ENCODE results near the gene TRAF4. TPM values are rescaled to one million over a fixed set of nuclear protein-coding genes. Genes with fewer than 3 reads are reported as not detected.
"Not testable (repeated sequence)": the region's sequence is repeated elsewhere in the genome, so short reads cannot be mapped to it uniquely, and the experiment has no call there.

The TRAF4 gene
- polyA plus RNA-seq, 4 donors: 101 to 176 (median 126) TPM

- DNase-seq (ENCODE audit: low read depth in 4 of 4, low spot score in 2 of 4): peak in 2 of 4 donors; percentile 94 to 95
Observed at GRCh38 chr17:28726627-28727491, 17.0 kb upstream of the TRAF4 start.

- DNase-seq (ENCODE audit: low read depth in 4 of 4, low spot score in 2 of 4): peak in 2 of 4 donors; percentile 88 to 90
Observed at GRCh38 chr17:28728364-28729200, 15.2 kb upstream of the TRAF4 start, which contains the start of gene NEK8. TSS of gene NEK8 (plus strand) at chr17:28728788. CDS start at chr17:28728814, 26 bp downstream.

- DNase-seq (ENCODE audit: low read depth in 4 of 4, low spot score in 2 of 4): no peak
Observed at GRCh38 chr17:28729950-28730330, 13.9 kb upstream of the TRAF4 start.

GRCh38 chr17:28733346-28733745 is 10.5 kb upstream of the TRAF4 start:
- no peak for DNase-seq (ENCODE audit: low read depth in 4 of 4, low spot score in 2 of 4)

GRCh38 chr17:28734712-28735241 is 9.0 kb upstream of the TRAF4 start:
- no peak for DNase-seq (ENCODE audit: low read depth in 4 of 4, low spot score in 2 of 4)

GRCh38 chr17:28735242-28735722 is 8.5 kb upstream of the TRAF4 start:
- DNase-seq (ENCODE audit: low read depth in 4 of 4, low spot score in 2 of 4): no peak

GRCh38 chr17:28735913-28736769 is 7.7 kb upstream of the TRAF4 start:
- not testable (repeated sequence) for DNase-seq (ENCODE audit: low read depth in 4 of 4, low spot score in 2 of 4)

- no peak for DNase-seq (ENCODE audit: low read depth in 4 of 4, low spot score in 2 of 4)
Observed at GRCh38 chr17:28737316-28737715, 6.5 kb upstream of the TRAF4 start.

- DNase-seq (ENCODE audit: low read depth in 4 of 4, low spot score in 2 of 4): no peak
Observed at GRCh38 chr17:28737770-28738679, 5.8 kb upstream of the TRAF4 start.

- no peak for DNase-seq (ENCODE audit: low read depth in 4 of 4, low spot score in 2 of 4)
Observed at GRCh38 chr17:28738680-28739384, 5.0 kb upstream of the TRAF4 start.

GRCh38 chr17:28740406-28741357 is 3.1 kb upstream of the TRAF4 start:
- DNase-seq (ENCODE audit: low read depth in 4 of 4, low spot score in 2 of 4): no peak

GRCh38 chr17:28741358-28742349 is 2.2 kb upstream of the TRAF4 start:
- DNase-seq (ENCODE audit: low read depth in 4 of 4, low spot score in 2 of 4): no peak

- DNase-seq (ENCODE audit: low read depth in 4 of 4, low spot score in 2 of 4): no peak
Observed at GRCh38 chr17:28744104-28744971, 527 bp downstream of the TRAF4 start.

- DNase-seq (ENCODE audit: low read depth in 4 of 4, low spot score in 2 of 4): peak in 3 of 4 donors; percentile 66 to 69 (median 68)
Observed at GRCh38 chr17:28744972-28745785, 1.4 kb downstream of the TRAF4 start.

Measured in left renal cortex interstitium (tissue), 4 donors.